WTC11 (cell line): ENCODE data around the gene UBR4. TPM values are rescaled to one million over a fixed set of nuclear protein-coding genes. Genes with fewer than 3 reads are reported as not detected.

ENCODE experiments used
- ATAC-seq: fragments of 200-7000 bp; cut with Tn5 transposase; 2 replicates; pipeline ENCODE4 v1.10.0; 2021; ENCODE audit warnings: mild to moderate bottlenecking, moderate library complexity
- CTCF ChIA-PET: fragments of 300-600 bp; sonication (Branson Sonifier 250); formaldehyde crosslinking; loops from one replicate; lab custom pipeline; 2021; ENCODE audit warnings: antibody characterized with exemption; lab: Charles Lee
- POLR2A ChIA-PET: fragments of 350-600 bp; sonication (Branson Sonifier 250); formaldehyde crosslinking; loops from one replicate; lab custom pipeline; 2021; ENCODE audit warnings: antibody characterized with exemption; lab: Charles Lee
- DNase-seq: peaks from one replicate; pipeline ENCODE4 v3.0.0; 2021; ENCODE audit warnings: low spot score
- H3K27ac Mint-ChIP-seq: 2 replicates; pipeline ENCODE4 v1.8.0; 2021; ENCODE audit warnings: mixed read lengths
- H3K27me3 Mint-ChIP-seq: 2 replicates; pipeline ENCODE4 v1.8.0; 2021; ENCODE audit warnings: low read depth, mild to moderate bottlenecking, moderate library complexity, mixed read lengths
- H3K36me3 Mint-ChIP-seq: 2 replicates; pipeline ENCODE4 v1.8.0; 2021; ENCODE audit warnings: mixed read lengths
- H3K4me1 Mint-ChIP-seq: 2 replicates; pipeline ENCODE4 v1.8.0; 2022; ENCODE audit warnings: mixed read lengths
- H3K4me3 Mint-ChIP-seq: 2 replicates; pipeline ENCODE4 v1.8.0; 2021; ENCODE audit warnings: mild to moderate bottlenecking, moderate library complexity, mixed read lengths
- H3K9me3 Mint-ChIP-seq: 2 replicates; pipeline ENCODE4 v1.8.0; 2021; ENCODE audit warnings: mixed read lengths
- AFF4 ChIP-seq: sonication (generic); formaldehyde crosslinking; IDR thresholded peaks from 2 replicates; pipeline ENCODE4 v1.8.1; 2023; ENCODE audit warnings: mild to moderate bottlenecking, missing genetic modification reagents, borderline replicate concordance
- AR ChIP-seq: fragments of 250-450 bp; sonication (Bioruptor Pico); IDR thresholded peaks from 2 replicates; pipeline ENCODE4 v1.9.0; 2021; ENCODE audit warnings: mild to moderate bottlenecking
- ARID4B ChIP-seq: sonication (generic); formaldehyde crosslinking; IDR thresholded peaks from 2 replicates; pipeline ENCODE4 v1.8.0; 2023; ENCODE audit warnings: missing genetic modification reagents, mild to moderate bottlenecking, borderline replicate concordance
- ATF1 ChIP-seq: sonication (generic); formaldehyde crosslinking; IDR thresholded peaks from 2 replicates; pipeline ENCODE4 v1.8.1; 2023; ENCODE audit warnings: mild to moderate bottlenecking, moderate library complexity, missing genetic modification reagents
- CBFB ChIP-seq: sonication (generic); formaldehyde crosslinking; IDR thresholded peaks from 2 replicates; pipeline ENCODE4 v1.8.1; 2022; ENCODE audit warnings: mild to moderate bottlenecking, low read depth, missing genetic modification reagents
- E2F4 ChIP-seq: sonication (generic); formaldehyde crosslinking; IDR thresholded peaks from 2 replicates; pipeline ENCODE4 v1.8.1; 2022; ENCODE audit warnings: low read depth, mild to moderate bottlenecking, moderate library complexity, missing genetic modification reagents, borderline replicate concordance
- FOXP4 ChIP-seq: sonication (generic); formaldehyde crosslinking; IDR thresholded peaks from 2 replicates; pipeline ENCODE4 v1.8.0; 2022; ENCODE audit warnings: mild to moderate bottlenecking, missing genetic modification reagents
- MXD4 ChIP-seq: fragments of 250-450 bp; sonication (Bioruptor Pico); IDR thresholded peaks from 2 replicates; pipeline ENCODE4 v1.8.0; 2021; ENCODE audit warnings: mild to moderate bottlenecking, moderate library complexity, borderline replicate concordance
- NR2C2 ChIP-seq: sonication (generic); formaldehyde crosslinking; IDR thresholded peaks from 2 replicates; pipeline ENCODE4 v1.8.0; 2022; ENCODE audit warnings: mild to moderate bottlenecking, missing genetic modification reagents
- SMAD3 ChIP-seq: sonication (generic); formaldehyde crosslinking; IDR thresholded peaks from 2 replicates; pipeline ENCODE4 v1.8.0; 2022; ENCODE audit warnings: missing genetic modification reagents, mild to moderate bottlenecking, borderline replicate concordance
- USF2 ChIP-seq: sonication (generic); formaldehyde crosslinking; IDR thresholded peaks from 2 replicates; pipeline ENCODE4 v1.8.1; 2023; ENCODE audit warnings: mild to moderate bottlenecking, missing genetic modification reagents, moderate library complexity
- ZBTB43 ChIP-seq: sonication (generic); formaldehyde crosslinking; IDR thresholded peaks from 2 replicates; pipeline ENCODE4 v1.8.1; 2023; ENCODE audit warnings: mild to moderate bottlenecking, missing genetic modification reagents
- ZNF138 ChIP-seq: sonication (generic); formaldehyde crosslinking; conservative IDR thresholded peaks from 2 replicates; pipeline ENCODE4 v1.8.1; 2022; ENCODE audit warnings: mild to moderate bottlenecking, moderate library complexity, missing genetic modification reagents
- ZNF396 ChIP-seq: fragments of 250-450 bp; sonication (Bioruptor Pico); IDR thresholded peaks from 2 replicates; pipeline ENCODE4 v1.8.0; 2021; ENCODE audit warnings: mild to moderate bottlenecking, moderate library complexity, borderline replicate concordance
- total RNA-seq: library from RNA; stranded (reverse); gene quantifications from 3 replicates; pipeline ENCODE4 v1.2.3, GENCODE V29; 2021

The UBR4 gene
- total RNA-seq, 1 experiment from 2014 or later = 179 TPM

- no peaks in the 10 kb centered on the region for H3K27me3 Mint-ChIP-seq
- H3K27ac Mint-ChIP-seq = no peak overlapping the region
- DNase-seq (peak; percentile 11), ATAC-seq (0 out of 2 replicates have a peak, but pooled peaks have one; percentile 20)
- no peaks in the 10 kb centered on the region for H3K36me3 Mint-ChIP-seq
- no peak overlapping the region for H3K4me3 Mint-ChIP-seq
- TF ChIP-seq ZBTB43 (CRISPR knock-in tag) = no peak
- TF ChIP-seq AR (CRISPR knock-in tag) = no peak
- TF ChIP-seq USF2 (CRISPR knock-in tag) = peak; percentile 36; the same call in 1 of the 2 replicates
- TF ChIP-seq ATF1 (CRISPR knock-in tag) = no peak
- ChIA-PET CTCF (interaction anchor here (1.0 to 2.6 kb wide), 6 partner anchors 10 to 149 kb away, joined by 4 to 12 read pairs (median 6); no protein-coding TSS in a partner anchor), POLR2A (no interaction called here)
- peaks cover 3% of the 10 kb centered on the region for H3K4me1 Mint-ChIP-seq
- no peaks in the 10 kb centered on the region for H3K9me3 Mint-ChIP-seq
Observed at GRCh38 chr1:19032701-19033514, 177.2 kb downstream of the UBR4 start.

- no peak overlapping the region for H3K27ac Mint-ChIP-seq
- TF ChIP-seq E2F4 (CRISPR knock-in tag) (no peak), ZNF396 (no peak), CBFB (no peak), ARID4B (CRISPR knock-in tag) (no peak), MXD4 (CRISPR knock-in tag) (no peak), SMAD3 (CRISPR knock-in tag) (no peak), AFF4 (CRISPR knock-in tag) (no peak), ZNF138 (CRISPR knock-in tag) (no peak), FOXP4 (CRISPR knock-in tag) (no peak), NR2C2 (CRISPR knock-in tag) (no peak)
Observed at GRCh38 chr1:19032413-19032695, 177.7 kb downstream of the UBR4 start.

More at GRCh38 chr1:19032413-19032695, 177.7 kb downstream of the UBR4 start:
- Mint-ChIP-seq H3K9me3 (no peaks in the 10 kb centered on the region), H3K4me3 (no peak overlapping the region), H3K27me3 (no peaks in the 10 kb centered on the region), H3K4me1 (peaks cover 5% of the 10 kb centered on the region), H3K36me3 (no peaks in the 10 kb centered on the region)
- POLR2A ChIA-PET = no interaction called here
- DNase-seq (no peak), ATAC-seq (no peak)
- CTCF ChIA-PET = interaction anchor here (1.0 to 2.6 kb wide), 5 partner anchors 10 to 148 kb away, joined by 4 to 12 read pairs (median 9); no protein-coding TSS in a partner anchor
